ENCODE measurements around the gene H2AZ2. TPM values are rescaled to one million over a fixed set of nuclear protein-coding genes. Genes with fewer than 3 reads are reported as not detected.

The H2AZ2 gene
- total RNA-seq, 1 donor from 2014 or later, result 96.0 TPM

GRCh38 chr7:44884621-44885393, 36.9 kb upstream of the H2AZ2 start:
- Histone ChIP-seq H3K27me3 (ENCODE audit: control insufficient read depth in 3 of 3, insufficient read depth in 3 of 3, low read length in 3 of 3) (no peaks in the 10 kb centered on the region), H3K27ac (ENCODE audit: low read depth, low read length) (peak overlapping the region; percentile 94), H3K4me3 (ENCODE audit: low read length in 3 of 3) (peak overlapping the region; percentile 80 to 99 (median 85)), H3K36me3 (ENCODE audit: control insufficient read depth in 3 of 3, insufficient read depth in 3 of 3, low read length in 3 of 3) (peaks cover 0 to 3% (median 0%) of the 10 kb centered on the region in 3 donors), H3K9ac (ENCODE audit: low read depth in 1 of 3, low read length in 3 of 3) (peak overlapping the region; percentile 94 to 97 (median 94)), H3K4me1 (ENCODE audit: control insufficient read depth in 3 of 3, insufficient read depth in 3 of 3, low read length in 3 of 3) (peaks cover 29 to 50% (median 43%) of the 10 kb centered on the region in 3 donors), H3K9me3 (ENCODE audit: control insufficient read depth in 3 of 3, low read length in 3 of 3) (no peaks in the 10 kb centered on the region)

GRCh38 chr7:44883961-44884620, 36.2 kb upstream of the H2AZ2 start:
- H3K36me3 ChIP-seq (ENCODE audit: control insufficient read depth in 3 of 3, insufficient read depth in 3 of 3, low read length in 3 of 3), result peaks cover 0 to 3% (median 0%) of the 10 kb centered on the region in 3 donors
- peak overlapping the region; percentile 94 to 97 (median 94) for H3K9ac ChIP-seq (ENCODE audit: low read depth in 1 of 3, low read length in 3 of 3)
- H3K27me3 ChIP-seq (ENCODE audit: control insufficient read depth in 3 of 3, insufficient read depth in 3 of 3, low read length in 3 of 3), result no peaks in the 10 kb centered on the region
- peak overlapping the region; percentile 94 for H3K27ac ChIP-seq (ENCODE audit: low read depth, low read length)
- H3K4me3 ChIP-seq (ENCODE audit: low read length in 3 of 3), result peak overlapping the region; percentile 80 to 99 (median 85)
- H3K9me3 ChIP-seq (ENCODE audit: control insufficient read depth in 3 of 3, low read length in 3 of 3), result no peaks in the 10 kb centered on the region
- peaks cover 29 to 54% (median 47%) of the 10 kb centered on the region in 3 donors for H3K4me1 ChIP-seq (ENCODE audit: control insufficient read depth in 3 of 3, insufficient read depth in 3 of 3, low read length in 3 of 3)

GRCh38 chr7:44882899-44883298, 35.0 kb upstream of the H2AZ2 start:
- peak overlapping the region; percentile 62 to 94 (median 63) for H3K9ac ChIP-seq (ENCODE audit: low read depth in 1 of 3, low read length in 3 of 3)
- H3K4me3 ChIP-seq (ENCODE audit: low read length in 3 of 3), result peak overlapping the region; percentile 46 to 99 (median 80)
- H3K9me3 ChIP-seq (ENCODE audit: control insufficient read depth in 3 of 3, low read length in 3 of 3), result no peaks in the 10 kb centered on the region
- peaks cover 29 to 57% (median 47%) of the 10 kb centered on the region in 3 donors for H3K4me1 ChIP-seq (ENCODE audit: control insufficient read depth in 3 of 3, insufficient read depth in 3 of 3, low read length in 3 of 3)
- peaks cover 0 to 5% (median 0%) of the 10 kb centered on the region in 3 donors for H3K36me3 ChIP-seq (ENCODE audit: control insufficient read depth in 3 of 3, insufficient read depth in 3 of 3, low read length in 3 of 3)
- H3K27ac ChIP-seq (ENCODE audit: low read depth, low read length), result no peak overlapping the region
- no peaks in the 10 kb centered on the region for H3K27me3 ChIP-seq (ENCODE audit: control insufficient read depth in 3 of 3, insufficient read depth in 3 of 3, low read length in 3 of 3)

DNA sequence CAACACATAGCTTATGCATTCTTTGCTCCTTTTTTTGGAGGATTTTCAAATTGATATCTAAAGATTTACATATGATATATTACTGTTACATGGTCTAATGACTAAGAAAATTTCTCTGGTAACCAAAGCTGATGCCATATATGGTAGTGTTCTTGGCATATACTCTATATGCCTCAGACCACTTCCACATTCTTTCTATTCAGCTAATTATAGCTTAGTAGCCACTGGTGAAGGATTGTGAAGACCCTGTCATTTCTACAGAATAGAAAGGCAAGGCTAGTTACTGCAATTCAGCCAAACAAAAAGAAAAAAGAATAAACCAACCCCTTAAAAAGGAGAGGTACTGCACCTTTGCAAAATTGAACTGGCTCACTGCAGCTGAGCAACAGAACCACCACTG, 33.7 kb upstream of the H2AZ2 start:
- Histone ChIP-seq H3K27ac (ENCODE audit: low read depth, low read length) (no peak overlapping the region), H3K36me3 (ENCODE audit: control insufficient read depth in 3 of 3, insufficient read depth in 3 of 3, low read length in 3 of 3) (peaks cover 0 to 5% (median 0%) of the 10 kb centered on the region in 3 donors), H3K9ac (ENCODE audit: low read depth in 1 of 3, low read length in 3 of 3) (peak overlapping the region; percentile 63 to 65 (median 64)), H3K4me1 (ENCODE audit: control insufficient read depth in 3 of 3, insufficient read depth in 3 of 3, low read length in 3 of 3) (peaks cover 29 to 56% (median 47%) of the 10 kb centered on the region in 3 donors), H3K27me3 (ENCODE audit: control insufficient read depth in 3 of 3, insufficient read depth in 3 of 3, low read length in 3 of 3) (no peaks in the 10 kb centered on the region), H3K9me3 (ENCODE audit: control insufficient read depth in 3 of 3, low read length in 3 of 3) (no peaks in the 10 kb centered on the region), H3K4me3 (ENCODE audit: low read length in 3 of 3) (peak overlapping the region; percentile 57 to 80 (median 63))

GRCh38 chr7:44881066-44881600, 33.2 kb upstream of the H2AZ2 start:
- Histone ChIP-seq H3K36me3 (ENCODE audit: control insufficient read depth in 3 of 3, insufficient read depth in 3 of 3, low read length in 3 of 3) (peaks cover 0 to 5% (median 0%) of the 10 kb centered on the region in 3 donors), H3K4me1 (ENCODE audit: control insufficient read depth in 3 of 3, insufficient read depth in 3 of 3, low read length in 3 of 3) (peaks cover 27 to 54% (median 47%) of the 10 kb centered on the region in 3 donors), H3K4me3 (ENCODE audit: low read length in 3 of 3) (peak overlapping the region; percentile 57 to 80 (median 63)), H3K9ac (ENCODE audit: low read depth in 1 of 3, low read length in 3 of 3) (peak overlapping the region; percentile 63 to 65 (median 64)), H3K9me3 (ENCODE audit: control insufficient read depth in 3 of 3, low read length in 3 of 3) (no peaks in the 10 kb centered on the region), H3K27me3 (ENCODE audit: control insufficient read depth in 3 of 3, insufficient read depth in 3 of 3, low read length in 3 of 3) (no peaks in the 10 kb centered on the region), H3K27ac (ENCODE audit: low read depth, low read length) (peak overlapping the region; percentile 26)

GRCh38 chr7:44880317-44881018, 32.6 kb upstream of the H2AZ2 start:
- peaks cover 0 to 5% (median 0%) of the 10 kb centered on the region in 3 donors for H3K36me3 ChIP-seq (ENCODE audit: control insufficient read depth in 3 of 3, insufficient read depth in 3 of 3, low read length in 3 of 3)
- H3K9me3 ChIP-seq (ENCODE audit: control insufficient read depth in 3 of 3, low read length in 3 of 3), result no peaks in the 10 kb centered on the region
- peak overlapping the region; percentile 57 to 80 (median 63) for H3K4me3 ChIP-seq (ENCODE audit: low read length in 3 of 3)
- H3K9ac ChIP-seq (ENCODE audit: low read depth in 1 of 3, low read length in 3 of 3), result peak overlapping the region; percentile 63 to 65 (median 64)
- H3K4me1 ChIP-seq (ENCODE audit: control insufficient read depth in 3 of 3, insufficient read depth in 3 of 3, low read length in 3 of 3), result peaks cover 27 to 48% (median 47%) of the 10 kb centered on the region in 3 donors
- peak overlapping the region; percentile 26 for H3K27ac ChIP-seq (ENCODE audit: low read depth, low read length)
- H3K27me3 ChIP-seq (ENCODE audit: control insufficient read depth in 3 of 3, insufficient read depth in 3 of 3, low read length in 3 of 3), result no peaks in the 10 kb centered on the region

DNA sequence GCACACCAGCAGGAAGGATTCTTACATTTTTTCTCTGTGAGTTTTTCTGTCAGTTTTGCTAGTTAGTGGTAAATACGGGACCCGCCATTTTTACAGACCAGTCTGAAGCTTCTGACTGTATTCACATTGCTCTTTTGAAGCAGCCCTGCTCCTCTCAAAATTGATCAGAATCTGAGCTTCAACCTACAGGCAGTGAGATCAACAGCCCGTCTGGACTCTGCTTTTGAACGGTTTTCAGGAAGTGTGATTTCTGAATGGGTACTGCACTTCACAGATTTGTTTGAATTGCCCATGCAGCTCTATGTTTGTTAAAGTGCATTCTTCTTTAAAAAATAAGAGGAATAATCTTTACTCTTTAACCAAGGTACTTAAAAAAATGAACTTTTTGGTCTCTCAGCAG, 28.5 kb upstream of the H2AZ2 start:
- Histone ChIP-seq H3K4me3 (ENCODE audit: low read length in 3 of 3) (no peak overlapping the region), H3K27me3 (ENCODE audit: control insufficient read depth in 3 of 3, insufficient read depth in 3 of 3, low read length in 3 of 3) (no peaks in the 10 kb centered on the region), H3K9me3 (ENCODE audit: control insufficient read depth in 3 of 3, low read length in 3 of 3) (no peaks in the 10 kb centered on the region), H3K4me1 (ENCODE audit: control insufficient read depth in 3 of 3, insufficient read depth in 3 of 3, low read length in 3 of 3) (peaks cover 12 to 21% (median 20%) of the 10 kb centered on the region in 3 donors), H3K27ac (ENCODE audit: low read depth, low read length) (no peak overlapping the region), H3K9ac (ENCODE audit: low read depth in 1 of 3, low read length in 3 of 3) (no peak overlapping the region), H3K36me3 (ENCODE audit: control insufficient read depth in 3 of 3, insufficient read depth in 3 of 3, low read length in 3 of 3) (peaks cover 0 to 2% (median 0%) of the 10 kb centered on the region in 3 donors)

- peaks cover 0 to 2% (median 0%) of the 10 kb centered on the region in 3 donors for H3K36me3 ChIP-seq (ENCODE audit: control insufficient read depth in 3 of 3, insufficient read depth in 3 of 3, low read length in 3 of 3)
- H3K27me3 ChIP-seq (ENCODE audit: control insufficient read depth in 3 of 3, insufficient read depth in 3 of 3, low read length in 3 of 3), result no peaks in the 10 kb centered on the region
- no peaks in the 10 kb centered on the region for H3K9me3 ChIP-seq (ENCODE audit: control insufficient read depth in 3 of 3, low read length in 3 of 3)
- peaks cover 3 to 12% (median 9%) of the 10 kb centered on the region in 3 donors for H3K4me1 ChIP-seq (ENCODE audit: control insufficient read depth in 3 of 3, insufficient read depth in 3 of 3, low read length in 3 of 3)
- no peak overlapping the region for H3K9ac ChIP-seq (ENCODE audit: low read depth in 1 of 3, low read length in 3 of 3)
- H3K27ac ChIP-seq (ENCODE audit: low read depth, low read length), result no peak overlapping the region
- no peak overlapping the region for H3K4me3 ChIP-seq (ENCODE audit: low read length in 3 of 3)
Observed at GRCh38 chr7:44875241-44875640, 27.4 kb upstream of the H2AZ2 start.

DNA sequence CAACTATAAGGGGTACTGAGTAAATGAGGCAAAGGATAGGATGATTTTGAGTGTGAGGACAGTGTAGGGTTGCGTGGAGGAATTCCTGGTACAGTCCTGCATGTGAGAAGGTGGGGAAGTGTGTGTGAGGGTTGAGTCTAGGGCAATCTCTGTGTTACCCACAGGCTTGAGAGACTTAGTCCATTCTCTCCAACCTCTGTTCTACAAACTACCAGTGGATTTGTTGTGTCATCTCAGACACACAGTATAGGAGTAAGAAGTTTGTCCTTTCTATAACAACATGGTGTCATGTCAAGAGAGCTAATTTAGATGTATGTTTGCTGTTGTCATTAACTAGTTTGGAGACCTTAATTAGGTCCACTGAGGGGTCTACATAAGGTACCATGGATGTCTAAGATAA, 24.9 kb upstream of the H2AZ2 start:
- Histone ChIP-seq H3K36me3 (ENCODE audit: control insufficient read depth in 3 of 3, insufficient read depth in 3 of 3, low read length in 3 of 3) (no peaks in the 10 kb centered on the region), H3K4me3 (ENCODE audit: low read length in 3 of 3) (no peak overlapping the region), H3K9me3 (ENCODE audit: control insufficient read depth in 3 of 3, low read length in 3 of 3) (no peaks in the 10 kb centered on the region), H3K27ac (ENCODE audit: low read depth, low read length) (no peak overlapping the region), H3K4me1 (ENCODE audit: control insufficient read depth in 3 of 3, insufficient read depth in 3 of 3, low read length in 3 of 3) (no peaks in the 10 kb centered on the region), H3K27me3 (ENCODE audit: control insufficient read depth in 3 of 3, insufficient read depth in 3 of 3, low read length in 3 of 3) (no peaks in the 10 kb centered on the region), H3K9ac (ENCODE audit: low read depth in 1 of 3, low read length in 3 of 3) (no peak overlapping the region)

Data from skeletal muscle tissue (tissue), 4 donors.